ENCODE measurements around the gene SLC6A1. TPM values are rescaled to one million over a fixed set of nuclear protein-coding genes. Genes with fewer than 3 reads are reported as not detected.

The SLC6A1 gene
- total RNA-seq, 4 donors from 2014 or later: 0.34 to 0.78 (median 0.46) TPM

GRCh38 chr3:11037241-11037873 is 44.8 kb downstream of the SLC6A1 start:
- WGBS: 72% methylated on average over 24 of the region's 24 CpGs
- intact Hi-C loops (cut with DNase I): no loop called here
- no peaks in the 10 kb centered on the region for H3K4me1 ChIP-seq
- H3K27ac ChIP-seq (replicated peaks in 1 of 4): no peak overlapping the region
- no peak overlapping the region for H3K4me3 ChIP-seq
- no peak for DNase-seq (ENCODE audit: extremely low spot score)
- H3K36me3 ChIP-seq: no peaks in the 10 kb centered on the region
- no peaks in the 10 kb centered on the region for H3K9me3 ChIP-seq
- peaks cover 0 to 60% (median 0%) of the 10 kb centered on the region in 4 donors for H3K27me3 ChIP-seq
- TF ChIP-seq POLR2AphosphoS5 (IDR thresholded peaks at IDR 0.05) (no peak), EP300 (IDR thresholded peaks at IDR 0.05) (no peak), POLR2A (IDR thresholded peaks at IDR 0.05; ENCODE audit: low read depth) (no peak)
- TF ChIP-seq, protein P1, sequence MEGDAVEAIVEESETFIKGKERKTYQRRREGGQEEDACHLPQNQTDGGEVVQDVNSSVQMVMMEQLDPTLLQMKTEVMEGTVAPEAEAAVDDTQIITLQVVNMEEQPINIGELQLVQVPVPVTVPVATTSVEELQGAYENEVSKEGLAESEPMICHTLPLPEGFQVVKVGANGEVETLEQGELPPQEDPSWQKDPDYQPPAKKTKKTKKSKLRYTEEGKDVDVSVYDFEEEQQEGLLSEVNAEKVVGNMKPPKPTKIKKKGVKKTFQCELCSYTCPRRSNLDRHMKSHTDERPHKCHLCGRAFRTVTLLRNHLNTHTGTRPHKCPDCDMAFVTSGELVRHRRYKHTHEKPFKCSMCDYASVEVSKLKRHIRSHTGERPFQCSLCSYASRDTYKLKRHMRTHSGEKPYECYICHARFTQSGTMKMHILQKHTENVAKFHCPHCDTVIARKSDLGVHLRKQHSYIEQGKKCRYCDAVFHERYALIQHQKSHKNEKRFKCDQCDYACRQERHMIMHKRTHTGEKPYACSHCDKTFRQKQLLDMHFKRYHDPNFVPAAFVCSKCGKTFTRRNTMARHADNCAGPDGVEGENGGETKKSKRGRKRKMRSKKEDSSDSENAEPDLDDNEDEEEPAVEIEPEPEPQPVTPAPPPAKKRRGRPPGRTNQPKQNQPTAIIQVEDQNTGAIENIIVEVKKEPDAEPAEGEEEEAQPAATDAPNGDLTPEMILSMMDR (IDR thresholded peaks at IDR 0.05): no peak

DNA sequence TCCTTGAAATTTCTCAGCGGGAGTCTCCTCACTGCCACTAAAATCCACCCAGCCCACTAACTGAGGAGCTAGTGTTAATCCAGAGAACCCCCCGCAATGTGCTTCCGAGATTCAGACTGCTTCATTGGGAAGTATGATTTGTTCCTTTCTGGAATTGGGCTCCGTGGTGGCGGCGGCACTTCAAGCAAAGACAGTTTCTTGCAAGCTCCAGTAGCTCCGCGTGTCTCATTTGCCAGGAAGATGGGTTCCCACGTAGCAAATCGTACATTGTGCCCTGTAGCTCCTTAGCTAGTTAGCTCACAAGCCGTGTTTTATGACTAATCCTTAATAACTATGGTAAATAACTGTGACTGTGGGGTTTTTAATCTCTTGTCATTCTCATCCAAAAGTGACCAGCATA is 45.4 kb downstream of the SLC6A1 start:
- TF ChIP-seq EP300 (IDR thresholded peaks at IDR 0.05) (no peak), POLR2AphosphoS5 (IDR thresholded peaks at IDR 0.05) (no peak), POLR2A (IDR thresholded peaks at IDR 0.05; ENCODE audit: low read depth) (no peak)
- TF ChIP-seq, protein P1 (IDR thresholded peaks at IDR 0.05): no peak

GRCh38 chr3:11045536-11045935 is 53.0 kb downstream of the SLC6A1 start:
- H3K27me3 ChIP-seq: peaks cover 0 to 13% (median 0%) of the 10 kb centered on the region in 4 donors
- no peak for DNase-seq (ENCODE audit: extremely low spot score)
- no peak overlapping the region for H3K27ac ChIP-seq (replicated peaks in 1 of 4)
- H3K36me3 ChIP-seq: no peaks in the 10 kb centered on the region
- intact Hi-C loops (cut with DNase I): no loop called here
- H3K9me3 ChIP-seq: no peaks in the 10 kb centered on the region
- 76% methylated on average over 5 of the region's 5 CpGs for WGBS
- TF ChIP-seq POLR2AphosphoS5 (IDR thresholded peaks at IDR 0.05) (no peak), EP300 (IDR thresholded peaks at IDR 0.05) (no peak), POLR2A (IDR thresholded peaks at IDR 0.05; ENCODE audit: low read depth) (no peak)
- TF ChIP-seq, protein P1 (IDR thresholded peaks at IDR 0.05): no peak
- H3K4me3 ChIP-seq: no peak overlapping the region
- no peaks in the 10 kb centered on the region for H3K4me1 ChIP-seq

More for the DNA sequence above, 45.4 kb downstream of the SLC6A1 start:
- Histone ChIP-seq H3K4me3 (no peak overlapping the region), H3K36me3 (no peaks in the 10 kb centered on the region), H3K4me1 (no peaks in the 10 kb centered on the region), H3K27ac (replicated peaks in 1 of 4) (no peak overlapping the region), H3K27me3 (peaks cover 0 to 60% (median 0%) of the 10 kb centered on the region in 4 donors), H3K9me3 (no peaks in the 10 kb centered on the region)
- 86% methylated on average over 11 of the region's 11 CpGs for WGBS
- DNase-seq (ENCODE audit: extremely low spot score): no peak
- intact Hi-C loops (cut with DNase I): no loop called here

- Histone ChIP-seq H3K27me3 (peaks cover 0 to 21% (median 0%) of the 10 kb centered on the region in 4 donors), H3K4me1 (no peaks in the 10 kb centered on the region), H3K9me3 (no peaks in the 10 kb centered on the region), H3K4me3 (no peak overlapping the region), H3K27ac (replicated peaks in 1 of 4) (no peak overlapping the region), H3K36me3 (no peaks in the 10 kb centered on the region)
- WGBS: 94% methylated on average over 2 of the region's 2 CpGs
- TF ChIP-seq POLR2AphosphoS5 (IDR thresholded peaks at IDR 0.05): no peak
- no peak for TF ChIP-seq EP300 (IDR thresholded peaks at IDR 0.05)
- TF ChIP-seq, protein P1 (IDR thresholded peaks at IDR 0.05): no peak
- no peak for TF ChIP-seq POLR2A (IDR thresholded peaks at IDR 0.05; ENCODE audit: low read depth)
- DNase-seq (ENCODE audit: extremely low spot score): no peak
- intact Hi-C loops (cut with DNase I): no loop called here
These were observed 55.0 kb downstream of the SLC6A1 start for GRCh38 chr3:11047500-11047899.
